HG02759 (cell line): ENCODE data around the gene CLMP.

ENCODE experiments used
- ATAC-seq: cut with Tn5 transposase; IDR thresholded peaks from one replicate; pipeline ENCODE4 v1.9.1; 2021; ENCODE audit warnings: mild to moderate bottlenecking, moderate library complexity; ENCODE audit not compliant: unreplicated experiment

The CLMP gene, protein sequence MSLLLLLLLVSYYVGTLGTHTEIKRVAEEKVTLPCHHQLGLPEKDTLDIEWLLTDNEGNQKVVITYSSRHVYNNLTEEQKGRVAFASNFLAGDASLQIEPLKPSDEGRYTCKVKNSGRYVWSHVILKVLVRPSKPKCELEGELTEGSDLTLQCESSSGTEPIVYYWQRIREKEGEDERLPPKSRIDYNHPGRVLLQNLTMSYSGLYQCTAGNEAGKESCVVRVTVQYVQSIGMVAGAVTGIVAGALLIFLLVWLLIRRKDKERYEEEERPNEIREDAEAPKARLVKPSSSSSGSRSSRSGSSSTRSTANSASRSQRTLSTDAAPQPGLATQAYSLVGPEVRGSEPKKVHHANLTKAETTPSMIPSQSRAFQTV

DNA sequence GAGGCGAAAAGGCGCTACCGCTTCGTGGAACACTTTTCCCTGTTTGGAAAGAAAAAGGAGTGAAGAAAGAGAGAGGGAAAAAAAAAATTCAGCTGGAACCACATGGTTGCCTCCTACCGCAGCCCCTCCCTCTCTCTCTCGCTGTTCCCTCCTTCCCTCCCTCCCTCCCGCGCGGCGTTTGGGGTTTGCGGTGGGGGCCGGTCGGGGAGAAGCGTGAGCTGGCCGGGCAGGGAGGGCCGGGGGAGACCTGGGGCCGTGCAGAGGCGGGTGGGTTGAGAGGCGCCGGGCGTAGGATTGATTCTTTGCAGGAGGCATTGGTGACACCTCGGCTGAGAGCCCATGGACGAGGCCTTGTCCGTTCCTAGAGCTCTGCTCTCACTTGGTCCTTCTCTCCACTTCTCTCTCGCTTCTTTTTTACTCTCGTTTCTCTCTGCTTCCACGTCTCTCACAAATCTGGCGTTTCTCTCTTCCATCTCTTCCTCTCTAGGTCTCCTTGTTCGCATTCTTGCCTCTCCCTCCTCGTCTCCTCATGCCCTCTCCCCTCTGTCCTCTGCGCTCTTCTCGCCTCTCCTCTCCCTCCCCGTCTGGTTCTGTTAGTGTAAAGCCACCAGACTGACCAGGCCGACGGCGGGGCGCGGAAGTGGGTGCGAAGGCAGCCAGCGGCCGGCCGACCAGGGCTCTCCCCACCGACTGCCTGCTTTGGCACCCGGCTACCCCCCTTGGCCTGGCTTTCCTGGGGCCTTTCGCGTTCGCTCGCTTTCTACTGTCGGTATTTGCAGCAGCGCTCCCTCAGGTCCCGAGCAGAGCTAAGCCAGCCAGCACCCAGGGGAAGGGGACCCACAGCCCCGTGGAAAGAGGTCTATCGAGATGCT, at the start of gene CLMP:
CLMP (minus strand) TSS at position 61 of the 872 bp plus-strand sequence. CDS start 308 bp downstream, outside the sequence.
- no peak for ATAC-seq

DNA sequence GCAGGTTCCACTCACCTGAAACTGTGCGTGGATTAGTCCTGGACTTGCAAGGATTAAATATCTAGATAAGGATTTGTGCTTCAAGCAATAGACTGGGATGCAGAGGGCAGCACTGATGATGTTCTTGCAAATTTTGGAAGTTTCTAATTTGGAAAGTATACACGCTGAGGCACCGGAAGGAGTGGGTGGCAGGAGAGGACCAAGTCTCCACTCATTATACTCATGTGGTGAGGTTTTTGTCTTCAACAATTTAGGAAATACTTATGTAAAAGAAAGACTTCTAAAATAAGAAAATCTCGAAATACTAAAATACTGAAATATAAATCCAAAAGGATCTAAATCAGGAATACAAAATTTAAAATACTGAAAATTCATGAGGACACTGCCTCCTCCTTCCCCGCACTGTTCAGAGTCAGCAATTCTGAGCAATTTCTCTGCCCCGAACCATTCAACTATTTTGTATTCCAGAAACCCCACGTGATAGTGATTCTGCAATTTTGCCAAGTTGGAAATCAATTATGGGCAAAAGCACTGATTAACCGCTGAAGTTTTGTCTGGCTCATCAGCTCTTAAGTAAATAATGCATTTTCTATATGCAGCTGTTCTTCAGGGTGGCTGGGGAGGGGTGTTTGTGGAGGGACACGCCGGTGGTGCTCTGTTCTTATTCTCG, 47.0 kb upstream of the CLMP start:
- ATAC-seq, result no peak

DNA sequence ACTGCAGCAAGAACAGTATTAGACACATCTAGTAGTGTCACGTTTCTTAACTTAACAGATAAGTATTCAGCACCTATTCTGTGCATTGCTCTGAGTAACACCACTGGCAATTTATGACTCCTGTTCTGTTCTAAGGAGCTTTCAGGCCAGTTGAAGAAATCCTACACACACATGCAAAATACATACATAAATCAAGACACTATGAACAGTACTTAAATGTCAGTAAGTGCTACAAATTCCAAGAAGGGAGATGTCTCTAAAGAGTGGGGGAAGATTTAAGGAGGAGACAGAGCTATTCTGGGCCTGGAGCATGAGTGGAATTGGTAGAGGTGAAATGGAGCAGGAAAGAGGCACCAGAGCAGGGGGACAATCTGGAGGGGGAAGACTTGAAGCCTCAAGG, 46.2 kb upstream of the CLMP start:
- no peak for ATAC-seq

DNA sequence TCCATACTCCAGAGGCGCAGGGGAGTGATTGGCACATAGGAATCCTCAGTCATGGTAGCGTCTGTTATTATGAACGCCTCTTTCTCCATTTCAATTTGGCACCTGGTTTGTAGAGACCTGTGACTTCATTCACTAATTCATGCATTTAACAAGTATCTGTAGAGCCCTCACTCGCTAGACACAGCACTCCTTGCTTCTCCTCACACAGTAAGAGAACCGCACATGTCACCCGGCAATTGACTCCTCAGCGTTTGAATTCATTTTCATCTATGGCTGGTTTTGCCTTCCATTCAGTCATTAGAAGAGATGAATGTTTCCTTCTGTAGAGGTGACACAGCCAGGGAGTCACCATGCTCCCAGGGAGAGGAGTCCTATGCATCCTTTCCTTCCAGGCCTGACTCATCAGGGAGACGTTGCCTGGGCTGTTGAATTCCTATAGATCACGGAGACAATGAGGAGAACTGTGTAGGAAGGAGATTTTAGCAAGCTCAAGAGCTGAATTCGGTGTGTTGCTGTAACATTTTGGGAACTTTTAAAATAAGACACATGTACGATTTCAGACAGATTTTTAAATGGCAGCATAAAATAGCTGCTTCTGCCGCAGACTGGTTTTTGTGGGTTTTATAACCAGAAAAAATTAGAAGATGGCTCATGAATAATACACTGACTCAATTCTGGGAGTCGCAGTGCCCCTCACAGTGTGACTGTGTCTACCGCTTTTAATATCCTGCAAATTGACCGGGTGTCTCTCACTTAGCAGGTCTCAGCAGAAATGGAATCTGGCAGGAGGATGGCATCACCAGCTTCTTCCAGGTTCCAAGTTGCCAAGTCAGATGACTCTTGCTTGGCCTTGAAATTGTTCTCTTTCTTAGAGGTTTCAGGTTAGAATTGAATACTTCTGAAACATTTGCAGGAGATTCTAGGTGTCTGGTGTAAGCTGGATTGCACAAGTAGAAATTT, 44.4 kb upstream of the CLMP start:
- no peak for ATAC-seq

DNA sequence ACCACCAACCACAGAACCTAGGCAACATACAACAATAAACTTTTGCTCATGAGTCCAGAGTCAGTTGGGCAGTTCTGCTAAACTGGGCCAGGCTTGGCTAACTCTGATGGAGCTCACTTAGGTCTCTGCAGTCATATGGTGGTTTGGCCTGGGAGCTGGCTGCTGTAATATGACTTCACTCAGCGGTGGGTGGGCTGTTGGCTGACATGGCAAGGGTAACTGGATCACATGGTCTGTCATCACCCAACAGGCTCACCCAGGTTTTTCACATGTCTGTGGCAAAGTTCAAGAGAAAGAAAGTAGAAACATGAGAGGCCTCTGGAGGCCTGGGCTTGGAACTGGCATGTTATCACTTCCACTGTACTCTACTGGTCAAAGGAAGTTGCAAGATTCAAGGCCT, 43.2 kb upstream of the CLMP start:
- no peak for ATAC-seq

DNA sequence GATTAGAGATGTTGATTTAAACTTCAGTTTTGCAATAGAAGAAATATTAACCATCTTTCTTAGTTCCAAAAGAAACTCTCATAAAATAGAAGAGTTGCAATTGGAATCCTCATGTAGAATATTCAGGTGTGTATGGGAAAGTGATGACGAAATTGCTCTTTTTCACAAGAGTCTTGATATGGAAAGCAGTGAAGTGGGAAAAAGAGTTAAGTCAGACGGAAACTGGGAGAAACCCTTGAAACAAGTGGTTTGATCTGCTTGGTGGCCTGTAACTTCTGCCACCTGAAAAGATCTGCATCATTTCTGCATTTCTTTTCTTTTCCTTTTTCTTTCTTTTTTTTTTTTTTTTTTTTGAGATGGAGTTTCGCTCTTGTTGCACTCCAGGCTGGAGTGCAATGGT, 41.8 kb upstream of the CLMP start:
- no peak for ATAC-seq

DNA sequence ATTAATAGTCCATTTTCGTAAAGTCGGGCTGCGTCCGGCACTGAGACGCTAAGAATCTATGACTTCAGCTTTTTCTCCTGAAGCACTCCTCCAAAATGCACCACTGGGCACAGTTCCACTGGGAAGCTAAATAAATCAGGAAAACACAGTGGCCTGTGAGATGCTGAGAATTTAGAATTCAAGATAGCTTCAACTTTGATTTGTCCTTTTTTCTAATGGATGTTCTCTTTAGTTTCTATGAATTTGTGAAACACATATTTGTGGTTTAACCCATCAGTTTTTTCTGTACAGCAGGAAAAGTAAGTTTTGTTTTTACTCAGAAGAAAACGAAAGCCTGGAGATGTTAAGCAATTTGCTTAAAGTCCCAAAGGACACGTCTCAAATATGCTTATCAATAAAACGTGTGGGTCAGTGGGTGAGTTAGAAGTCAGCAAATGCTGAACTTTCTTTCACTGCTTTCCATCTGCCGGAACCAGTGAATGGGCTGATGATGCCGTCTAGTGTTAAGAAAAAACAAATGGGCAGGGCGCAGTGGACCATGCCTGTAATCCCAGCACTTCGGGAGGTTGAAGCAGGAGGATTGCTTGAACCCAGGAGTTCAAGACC, 40.7 kb upstream of the CLMP start:
- no peak for ATAC-seq

DNA sequence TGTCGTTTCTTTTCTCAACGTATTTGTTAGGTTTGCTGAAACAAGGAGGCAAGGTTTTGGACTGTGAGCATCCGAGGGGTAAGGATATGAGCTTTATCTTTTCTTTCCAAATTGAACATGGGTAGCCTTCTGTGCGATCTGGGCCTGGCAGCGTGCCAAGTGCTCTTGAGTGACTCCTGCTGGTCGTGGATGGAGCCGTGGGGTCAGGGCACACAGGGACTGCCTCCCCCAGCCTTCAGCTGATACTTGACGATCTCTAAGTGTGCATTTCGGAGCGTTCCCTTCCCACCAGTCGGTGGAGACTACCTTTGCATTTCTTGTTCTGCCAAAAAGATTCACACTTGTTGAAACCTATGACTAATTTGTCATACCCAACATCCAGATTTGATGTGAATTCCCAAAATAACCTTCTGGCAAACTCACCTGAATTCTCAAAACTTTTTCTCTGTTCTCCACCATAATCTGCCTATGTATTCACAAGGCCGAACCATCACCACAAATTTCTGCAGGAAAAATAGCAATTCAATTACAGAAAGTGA, 40.1 kb upstream of the CLMP start:
- ATAC-seq, result no peak

DNA sequence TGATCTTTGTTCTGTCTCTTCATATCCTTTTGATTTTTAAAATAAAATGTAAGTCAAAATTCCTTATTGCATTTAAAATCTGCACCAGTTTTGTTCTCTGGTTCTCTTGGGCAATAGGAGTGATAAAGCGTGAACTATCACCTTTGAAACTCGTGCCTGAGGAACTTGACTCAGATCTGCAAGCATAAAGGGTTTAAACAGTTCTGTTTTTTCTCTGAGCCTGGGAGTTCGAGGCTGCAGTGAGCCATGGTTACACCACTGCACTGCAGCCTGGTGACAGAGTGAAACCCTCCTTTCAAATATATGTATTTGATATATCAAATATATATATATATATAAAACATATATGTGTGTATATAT, 38.9 kb upstream of the CLMP start:
- ATAC-seq, result no peak

DNA sequence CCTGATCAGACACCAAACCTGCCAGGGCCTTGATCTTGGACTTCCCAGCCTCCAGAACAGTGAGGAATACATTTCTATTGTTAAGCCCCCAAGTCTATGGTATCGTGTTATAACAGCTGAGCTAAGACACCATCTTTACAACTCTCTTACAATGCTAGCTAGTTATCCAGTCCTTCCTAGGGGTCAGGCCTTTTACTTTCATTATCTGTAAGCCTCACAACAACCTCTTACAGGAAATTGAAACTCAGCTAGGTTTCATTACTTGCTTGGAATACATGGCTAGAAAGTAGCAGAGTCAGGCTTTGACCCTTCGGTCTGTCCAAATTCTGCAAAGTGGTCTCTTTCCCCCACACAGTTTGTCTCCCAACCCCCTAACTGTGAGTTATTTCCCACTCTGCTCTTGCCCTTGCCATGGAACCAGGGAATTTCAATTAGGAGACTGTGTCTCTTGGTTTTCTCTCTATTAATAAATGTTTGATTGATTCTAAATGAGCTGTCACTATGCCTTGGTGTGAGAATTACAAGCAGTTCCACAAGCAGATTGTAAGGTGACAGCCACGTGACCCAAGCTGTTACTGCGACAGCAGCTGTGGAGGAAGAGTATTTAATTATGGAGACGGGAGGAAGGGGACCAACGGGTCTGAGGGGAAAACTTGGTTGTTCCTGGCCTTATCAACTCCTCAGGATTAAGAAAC, 38.4 kb upstream of the CLMP start:
- peak; percentile 90 for ATAC-seq

DNA sequence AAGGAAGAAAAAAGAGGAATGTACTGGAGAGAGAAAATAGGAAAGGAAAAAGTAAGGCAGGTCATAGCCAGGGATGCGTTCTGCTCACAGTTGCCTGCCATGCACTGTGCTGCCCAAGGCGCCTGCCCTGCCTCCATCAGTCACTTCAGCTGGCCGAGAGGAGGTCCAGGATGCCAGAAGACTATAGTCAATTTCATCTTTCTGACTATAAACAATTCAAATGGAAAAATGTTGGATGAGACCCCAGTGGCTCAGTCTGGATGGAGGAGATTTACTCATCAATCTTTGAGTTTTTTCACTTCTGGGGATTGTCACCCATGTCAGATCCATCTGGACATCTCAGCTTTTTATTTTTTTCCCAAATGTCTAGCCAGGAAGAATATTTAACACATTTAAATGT, 36.7 kb upstream of the CLMP start:
- ATAC-seq, result no peak

DNA sequence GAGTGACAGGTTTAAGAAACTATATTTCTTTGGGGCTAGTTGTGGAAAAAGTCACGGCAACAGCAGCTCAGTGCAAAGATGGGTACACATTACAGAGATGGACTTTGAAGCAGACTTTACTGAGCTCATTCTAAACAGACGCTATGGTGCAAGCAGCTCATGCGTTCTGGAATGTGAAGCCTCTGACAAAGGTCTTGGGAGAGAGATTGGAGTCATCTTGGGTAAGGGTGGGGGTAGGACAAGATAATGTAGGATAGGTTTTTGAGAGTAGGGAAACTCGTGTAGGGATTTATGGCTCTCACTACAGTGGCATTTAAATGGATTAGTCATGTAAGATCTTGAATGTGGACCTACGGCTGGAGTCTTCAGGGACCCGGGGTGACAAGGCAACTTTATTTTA, 36.2 kb upstream of the CLMP start:
- ATAC-seq, result no peak

DNA sequence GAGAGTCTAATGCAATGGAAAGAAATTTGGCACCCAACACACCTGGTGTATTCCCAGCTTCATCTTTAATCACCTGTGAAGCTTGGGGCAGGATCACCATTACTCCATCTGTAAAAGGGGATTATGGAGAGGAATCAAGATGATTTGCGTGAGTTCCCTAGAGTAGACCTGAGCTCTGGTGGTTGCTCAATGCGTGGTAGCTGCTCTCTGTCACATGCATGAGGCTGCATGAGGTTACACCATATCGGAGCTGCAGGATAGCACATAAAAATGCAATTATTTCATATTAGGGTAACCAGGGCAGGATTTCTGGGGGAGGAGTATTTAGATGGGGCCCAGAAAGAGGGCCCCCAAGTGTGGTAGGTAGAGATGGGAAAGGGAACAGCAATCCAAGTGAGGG, 35.3 kb upstream of the CLMP start:
- ATAC-seq, result no peak

DNA sequence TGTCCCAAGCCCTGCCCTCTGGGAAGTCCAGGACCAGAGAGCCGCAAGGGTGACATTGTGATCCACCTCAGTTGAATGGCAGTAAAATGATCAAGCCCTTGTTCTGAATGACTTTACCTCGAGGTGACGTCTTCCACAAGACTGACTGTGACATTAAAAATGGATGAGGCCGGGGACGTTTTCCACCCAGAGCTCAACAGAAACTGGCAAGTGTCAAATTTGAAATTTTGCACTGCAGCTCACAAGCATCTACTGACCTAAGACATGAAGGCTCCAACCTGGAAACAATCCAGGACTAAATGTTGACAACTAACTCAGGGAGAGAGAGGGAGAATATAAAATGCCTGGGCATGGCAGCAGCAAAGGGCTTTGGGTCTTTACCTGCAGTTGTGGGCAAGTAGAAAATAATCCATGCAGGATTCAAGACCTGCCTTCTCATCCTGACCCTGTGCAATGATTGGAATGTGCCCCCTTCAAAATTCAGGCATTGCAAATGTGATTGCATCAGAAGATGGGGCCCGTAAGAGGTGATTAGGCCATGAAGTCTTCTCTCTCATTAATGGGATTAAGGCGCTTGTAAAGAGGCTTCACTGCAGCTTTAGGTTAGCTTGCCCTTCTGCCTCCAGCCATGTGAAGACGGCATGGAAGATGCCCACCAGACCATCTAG, 33.6 kb upstream of the CLMP start:
- no peak for ATAC-seq

DNA sequence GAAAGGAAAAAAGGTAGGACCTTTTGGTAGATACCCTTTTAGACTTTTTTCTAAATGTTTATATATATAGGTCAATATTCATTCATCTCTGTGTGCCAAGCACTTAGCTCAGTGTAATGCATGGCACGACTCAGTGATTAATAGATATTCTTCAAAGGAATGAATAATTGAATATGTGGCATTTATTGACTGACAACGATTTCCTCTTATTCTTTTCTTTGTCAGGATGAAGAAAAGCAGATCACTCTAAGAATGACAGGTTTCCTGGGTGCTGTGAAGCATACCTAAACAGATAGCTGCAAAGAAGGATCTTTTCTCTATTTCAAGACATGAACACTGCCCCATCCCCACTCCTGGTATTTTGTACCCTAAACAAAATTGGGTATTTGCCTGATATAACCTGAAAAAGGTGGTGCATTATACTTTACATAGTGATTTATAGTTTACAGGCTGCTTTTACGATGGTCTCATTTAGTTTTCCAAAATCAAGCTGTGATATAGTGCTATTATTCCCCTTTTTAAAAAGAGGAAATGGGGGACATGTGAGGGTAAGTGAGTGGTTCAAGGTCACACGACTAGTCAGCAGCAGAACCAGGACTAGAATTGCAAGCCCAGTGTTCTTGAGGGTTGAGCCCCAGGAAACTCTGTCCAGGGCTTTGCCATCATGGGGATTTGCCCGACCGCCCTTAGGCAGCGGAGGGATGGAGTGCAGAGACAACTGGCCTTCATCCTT, 32.9 kb upstream of the CLMP start:
- ATAC-seq, result no peak

DNA sequence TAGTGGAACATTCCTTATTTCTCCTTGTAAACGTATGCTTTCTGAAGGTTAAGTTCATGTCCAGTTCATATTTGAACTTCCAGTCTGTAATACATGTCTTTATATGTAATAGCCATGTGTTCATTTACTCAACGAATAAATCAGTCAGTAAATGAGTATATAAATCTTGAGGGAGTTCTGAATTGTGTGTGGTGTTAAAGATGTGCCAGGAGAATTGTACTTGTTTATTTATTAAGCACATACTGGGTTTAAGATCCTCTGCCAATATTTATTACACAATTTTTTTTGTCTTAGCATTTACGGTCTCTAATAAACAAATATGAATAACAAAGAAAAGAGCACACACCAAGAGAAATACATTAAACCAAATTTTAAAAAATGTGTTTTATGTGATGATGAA, 26.5 kb upstream of the CLMP start:
- no peak for ATAC-seq

DNA sequence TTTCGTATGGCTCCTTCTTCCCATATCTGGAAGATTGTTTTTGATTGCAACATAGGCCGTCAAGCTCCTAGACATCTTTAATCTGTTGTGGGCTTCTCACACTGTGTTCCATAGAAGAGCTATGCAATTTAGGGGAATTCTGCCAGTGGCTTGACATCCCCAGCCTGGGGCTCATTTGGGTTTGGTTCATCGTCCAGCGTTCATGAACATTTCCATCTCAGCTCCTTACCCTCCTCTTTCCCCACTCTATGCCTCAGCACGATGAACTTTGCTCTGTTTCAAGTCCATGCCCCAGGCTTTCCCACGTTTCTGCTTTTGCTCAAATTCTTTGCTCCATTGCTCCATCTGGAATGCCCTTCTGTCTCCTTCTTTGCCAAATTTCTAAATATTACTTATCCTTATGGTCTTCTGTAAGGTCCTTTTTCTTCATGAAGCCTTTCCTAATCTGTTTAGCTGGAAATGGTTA, 26.1 kb upstream of the CLMP start:
- no peak for ATAC-seq
